A549 treated with dexamethasone at 1 μM for 4 hours (cell line): ENCODE measurements around the gene NAGK. TPM values are rescaled to one million over a fixed set of nuclear protein-coding genes. Genes with fewer than 3 reads are reported as not detected.

Experiments used
- total RNA-seq: library from RNA; stranded (reverse); fragments of 200-300 nt; extraction: Qiagen RNA extraction; gene quantifications from 5 replicates; pipeline ENCODE4 v1.2.3, GENCODE V29; 2022

The NAGK gene
- 67.7 to 84.9 TPM (median 79.8 TPM) in 5 replicates for total RNA-seq

GRCh38 chr2:71068218-71069035 is at the start of gene NAGK:
Gene NAGK, plus strand, starts transcription at chr2:71068648. Its CDS starts 36 bp downstream, at chr2:71068684.

Other genes starting within 250 kb of the NAGK start
- gene CLEC4F, start 248.0 kb upstream of the NAGK start, total RNA-seq, result not detected in 5 replicates
- 0.05 to 0.08 TPM (median 0.07 TPM) in 3 of 5 replicates, not detected in the others for gene CD207, start 232.8 kb upstream of the NAGK start, total RNA-seq
- 3.1 to 5.4 TPM (median 3.7 TPM) in 5 replicates for gene VAX2, start 168.1 kb upstream of the NAGK start, total RNA-seq
- 1.2 to 2.4 TPM (median 1.8 TPM) in 5 replicates for gene ATP6V1B1, start 132.7 kb upstream of the NAGK start, total RNA-seq
- 0.11 to 0.28 TPM (median 0.20 TPM) in 4 of 5 replicates, not detected in the other for gene ANKRD53, start 90.0 kb upstream of the NAGK start, total RNA-seq
- 72.3 to 89.4 TPM (median 86.6 TPM) in 5 replicates for gene TEX261, start 73.8 kb upstream of the NAGK start, total RNA-seq
- 10.1 to 11.9 TPM (median 10.9 TPM) in 5 replicates for gene MCEE, start 61.6 kb downstream of the NAGK start, total RNA-seq
- gene MPHOSPH10, start 62.0 kb downstream of the NAGK start, total RNA-seq, result 40.5 to 45.6 TPM (median 42.6 TPM) in 5 replicates
- gene PAIP2B, start 158.5 kb downstream of the NAGK start, total RNA-seq, result 0.24 to 0.33 TPM (median 0.30 TPM) in 5 replicates